Left kidney (tissue), 2 donors: ENCODE data around the gene CSF2RB. TPM values are rescaled to one million over a fixed set of nuclear protein-coding genes. Genes with fewer than 3 reads are reported as not detected.

ENCODE experiments used
- DNase-seq: peaks from one replicate; pipeline ENCODE4 v3.0.0-alpha.2; 2013
- polyA plus RNA-seq: library from polyadenylated mRNA; unstranded; fragments of 120-200 nt; gene quantifications from one replicate; pipeline ENCODE4 v1.2.1, GENCODE V29; 2013; ENCODE audit not compliant: insufficient read length

The CSF2RB gene
- polyA plus RNA-seq, 1 donor, result 1.9 TPM

GRCh38 chr22:36891646-36892045 lies 21.8 kb upstream of the CSF2RB start:
- no peak for DNase-seq

DNA sequence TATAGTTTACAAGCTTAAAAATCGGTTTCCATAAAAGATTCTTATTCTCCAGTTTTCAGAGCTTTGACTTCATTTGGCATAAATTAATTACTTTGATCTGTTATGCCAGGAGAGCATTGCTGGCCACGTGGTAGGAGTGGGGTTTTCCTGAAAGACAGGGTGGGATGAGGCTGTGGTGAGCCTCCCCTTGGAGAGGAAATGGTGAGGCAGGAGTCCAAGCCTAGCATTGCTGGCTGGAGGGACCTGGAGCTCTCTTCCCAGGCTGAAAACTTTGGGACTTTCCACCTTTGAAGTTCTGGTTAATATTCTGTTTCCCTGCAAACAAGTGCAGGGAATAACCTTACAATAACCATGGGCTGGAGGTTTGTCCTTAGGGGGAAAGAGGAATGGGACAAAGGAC lies 21.1 kb upstream of the CSF2RB start:
- no peak for DNase-seq

DNA sequence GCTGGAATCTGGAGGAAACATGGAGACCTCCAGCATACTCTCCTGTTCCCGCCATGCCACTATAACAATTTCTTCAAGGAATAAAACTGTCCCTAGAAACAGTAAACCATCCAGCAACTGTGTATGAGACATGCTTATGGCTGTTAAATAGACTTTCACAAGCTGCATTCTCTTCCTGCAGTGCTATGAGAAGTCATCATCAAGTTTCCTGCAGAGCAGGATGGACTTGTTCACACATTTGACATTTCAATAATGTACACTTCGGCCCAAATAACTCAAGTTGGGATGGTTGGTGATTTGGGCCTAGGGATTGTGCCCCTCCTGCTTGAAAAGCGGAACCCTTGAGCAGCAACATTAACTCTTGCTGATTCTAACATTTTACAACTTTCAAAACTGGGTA lies 20.2 kb upstream of the CSF2RB start:
- no peak for DNase-seq

GRCh38 chr22:36894266-36894665 lies 19.2 kb upstream of the CSF2RB start:
- DNase-seq, result no peak

DNA sequence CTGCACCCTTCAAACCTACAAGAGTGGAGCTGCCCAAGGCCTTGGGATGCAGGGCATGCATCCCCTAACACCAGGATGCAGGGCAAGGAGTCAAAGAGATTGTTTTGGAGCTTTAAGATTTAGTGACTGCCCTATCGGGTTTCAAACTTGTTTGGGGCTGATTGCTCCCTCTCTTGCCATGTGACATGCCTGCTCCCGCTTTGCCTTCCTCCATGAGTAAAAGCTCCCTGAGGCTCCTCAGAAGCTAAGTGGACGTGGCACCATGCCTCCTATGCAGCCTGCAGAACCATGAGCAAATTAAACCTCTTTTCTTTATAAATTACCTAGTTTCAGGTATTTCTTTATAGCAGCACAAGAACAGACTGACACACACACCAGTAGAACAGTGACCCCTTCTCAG lies 15.8 kb upstream of the CSF2RB start:
- DNase-seq, result no peak

- DNase-seq, result no peak
Measured at GRCh38 chr22:36898690-36899089, 14.7 kb upstream of the CSF2RB start.

GRCh38 chr22:36899498-36899897 lies 13.9 kb upstream of the CSF2RB start:
- DNase-seq, result no peak

GRCh38 chr22:36900225-36900624 lies 13.2 kb upstream of the CSF2RB start:
- DNase-seq, result no peak

DNA sequence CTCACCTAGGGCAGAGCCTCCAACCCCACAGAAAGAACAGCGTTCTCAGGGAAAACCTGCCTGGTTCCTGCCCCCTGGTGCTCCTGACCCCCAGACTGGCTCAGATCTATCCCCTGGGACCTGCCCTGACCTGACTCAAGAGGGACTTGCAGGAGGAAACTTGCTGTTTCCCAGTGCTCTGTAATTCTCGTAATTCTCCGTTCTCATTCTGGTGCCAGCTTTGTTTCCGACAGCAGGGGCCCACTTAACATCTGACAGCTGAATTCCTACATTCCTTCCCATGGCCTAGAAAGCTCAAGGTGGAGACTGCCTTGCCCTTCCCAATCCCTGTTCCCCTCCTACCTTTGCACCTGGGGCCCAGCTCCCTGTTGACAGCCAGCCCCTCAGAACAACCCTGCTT lies 12.5 kb upstream of the CSF2RB start:
- DNase-seq, result no peak

DNA sequence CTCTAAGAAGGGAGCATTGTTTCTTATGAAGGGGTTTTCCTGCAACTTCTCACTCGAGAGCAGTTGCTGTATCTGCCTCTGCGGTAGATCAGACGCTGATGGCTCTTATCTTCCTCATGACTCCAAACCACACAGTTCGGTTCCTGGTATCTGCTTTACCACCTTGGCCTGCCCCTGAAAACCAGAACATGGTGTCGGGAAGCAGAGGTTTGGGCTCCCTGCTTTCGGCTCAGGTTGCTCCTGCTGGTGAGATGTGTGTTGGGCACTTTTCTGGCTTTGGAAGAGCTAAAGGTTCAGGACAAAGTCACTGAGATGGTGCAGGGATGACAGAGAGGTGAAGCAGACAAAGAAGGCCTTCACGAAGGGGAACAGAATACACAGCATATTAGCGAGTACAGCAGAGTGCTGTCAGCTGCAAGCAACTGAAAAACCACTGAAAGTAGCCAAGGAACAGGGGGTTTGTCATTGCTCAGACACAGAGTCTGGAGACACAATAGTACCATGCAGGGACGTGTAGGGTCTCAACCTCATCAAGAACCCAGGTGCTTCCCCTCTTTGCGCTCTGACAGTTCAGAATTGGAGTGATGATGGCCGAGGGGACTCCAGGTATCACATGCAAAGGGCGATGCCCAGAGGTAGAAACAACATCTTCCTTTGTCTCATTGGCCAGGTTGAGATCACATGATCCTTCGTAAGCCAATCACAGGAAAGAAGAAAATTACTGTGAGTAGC lies 11.9 kb upstream of the CSF2RB start:
- no peak for DNase-seq

DNA sequence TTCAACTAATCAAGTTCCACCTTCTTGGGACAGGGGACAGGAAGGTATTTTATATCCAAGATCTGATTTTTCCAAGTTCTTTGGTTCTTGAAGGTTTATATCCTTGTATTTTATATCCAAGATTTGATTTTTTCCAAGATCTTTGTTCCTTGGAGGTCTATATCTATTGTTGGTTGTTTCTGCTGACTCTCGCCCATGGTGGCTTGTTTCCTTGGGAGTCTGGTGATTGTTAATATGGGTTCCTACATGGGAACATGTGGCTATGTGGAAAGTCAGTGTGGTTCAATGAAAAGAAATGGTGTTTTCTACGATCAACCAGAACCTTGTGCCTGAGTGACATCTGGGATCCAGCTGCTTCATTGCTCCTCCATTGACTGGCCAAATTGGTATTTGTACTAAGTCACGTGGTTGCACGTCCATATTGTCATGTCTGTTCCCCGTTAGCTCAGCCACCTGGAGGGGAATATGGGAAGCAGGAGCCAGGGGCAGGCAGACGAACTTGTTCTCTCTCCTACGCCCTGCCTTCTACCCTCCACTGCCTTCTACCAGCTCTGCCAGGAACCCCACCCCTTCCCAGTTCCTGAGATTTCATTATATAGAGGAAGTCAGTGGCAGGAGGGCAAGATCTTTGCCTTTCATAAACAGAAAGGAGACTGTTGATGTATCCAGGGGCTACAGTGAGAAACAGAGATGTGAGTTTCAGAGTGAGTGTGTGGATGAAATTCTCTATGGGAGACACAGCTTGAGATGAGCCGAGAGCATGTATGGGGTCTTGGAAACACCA lies 11.1 kb upstream of the CSF2RB start:
- no peak for DNase-seq

GRCh38 chr22:36904260-36904880 lies 9.1 kb upstream of the CSF2RB start:
- DNase-seq, result no peak

DNA sequence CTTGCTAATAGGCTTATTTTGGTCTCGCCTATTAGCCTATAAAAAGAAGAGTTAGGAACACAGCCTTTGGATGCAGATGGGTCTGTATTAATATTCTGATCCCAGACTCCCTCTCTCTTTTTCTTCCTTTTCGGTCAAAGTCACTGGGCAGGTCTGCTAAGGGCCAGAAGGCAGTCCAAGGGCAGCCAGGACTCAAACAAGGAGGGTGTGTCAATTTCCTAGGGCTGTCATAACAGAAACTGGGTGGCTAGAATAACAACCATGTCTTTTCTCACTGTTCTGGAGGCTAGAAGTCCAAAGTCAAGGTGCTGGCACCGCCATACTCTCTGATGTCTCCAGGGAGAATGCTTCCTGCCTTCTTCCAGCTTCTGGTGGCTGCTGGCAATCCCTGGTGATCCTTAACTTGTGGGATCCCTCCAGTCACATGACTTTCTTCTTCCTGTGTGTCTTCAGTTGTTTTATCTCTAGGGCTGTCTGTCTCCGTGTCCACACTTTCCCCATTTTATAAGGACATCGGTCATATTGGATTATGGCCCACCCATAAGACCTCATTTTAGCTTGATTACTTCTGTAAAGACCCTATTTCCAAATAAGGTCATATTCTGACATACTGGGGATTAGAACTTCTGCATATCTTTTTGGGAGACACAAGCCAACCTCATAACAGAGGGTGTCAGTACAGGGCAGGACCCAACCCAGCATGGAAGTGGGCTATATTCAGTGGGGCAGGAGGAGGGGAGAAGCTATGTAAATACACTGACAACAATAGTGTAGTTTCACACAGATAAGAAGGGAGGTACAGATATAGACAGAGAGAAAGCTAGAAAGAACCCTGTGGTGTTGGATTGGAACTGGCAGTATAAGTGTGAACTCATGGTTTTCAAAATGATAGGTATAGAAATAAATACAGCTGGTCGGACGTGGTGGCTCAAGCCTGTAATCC lies 5.9 kb upstream of the CSF2RB start:
- no peak for DNase-seq

- DNase-seq, result no peak
Measured at GRCh38 chr22:36910461-36910860, 3.0 kb upstream of the CSF2RB start.

GRCh38 chr22:36911887-36912661 lies 1.4 kb upstream of the CSF2RB start:
- no peak for DNase-seq

GRCh38 chr22:36912694-36913426 lies 568 bp upstream of the CSF2RB start:
- DNase-seq, result no peak

DNA sequence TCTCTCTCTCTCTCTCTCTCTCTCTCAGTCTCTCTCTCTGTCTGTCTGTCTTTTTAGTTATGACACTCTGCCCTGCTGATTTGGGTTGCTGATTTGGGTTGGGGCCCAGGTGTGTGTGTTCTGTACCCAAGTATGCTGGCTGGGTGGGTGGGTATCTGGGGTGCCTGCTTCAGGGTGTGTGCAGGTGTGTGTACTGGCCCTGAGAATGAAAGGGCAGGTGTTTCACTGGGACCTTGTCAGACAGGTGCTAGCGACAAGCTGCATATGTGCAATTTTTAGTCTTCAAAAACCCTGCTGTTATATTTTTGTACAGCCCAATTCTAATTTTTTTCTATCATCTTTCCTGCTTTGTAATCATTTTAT lies 943 bp downstream of the CSF2RB start:
- no peak for DNase-seq

DNA sequence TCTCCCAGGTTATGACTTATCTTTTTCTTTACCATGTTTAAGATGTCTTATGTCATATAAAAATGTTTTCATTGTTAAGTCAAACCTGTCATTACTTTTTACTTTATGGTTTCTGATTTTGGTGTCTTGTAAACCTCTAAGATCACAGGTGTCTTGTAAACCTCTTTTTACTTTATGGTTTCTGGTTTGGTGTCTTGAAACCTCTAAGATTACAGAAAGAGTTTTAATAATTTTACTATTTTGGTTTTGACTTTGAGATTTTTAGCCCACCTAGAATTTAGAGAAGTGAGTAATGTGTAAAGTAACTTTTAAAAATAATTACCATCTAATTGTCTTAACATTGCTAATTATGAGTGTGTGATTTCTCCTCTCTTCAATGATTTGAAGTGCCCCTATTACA lies 2.6 kb downstream of the CSF2RB start:
- DNase-seq, result no peak

DNA sequence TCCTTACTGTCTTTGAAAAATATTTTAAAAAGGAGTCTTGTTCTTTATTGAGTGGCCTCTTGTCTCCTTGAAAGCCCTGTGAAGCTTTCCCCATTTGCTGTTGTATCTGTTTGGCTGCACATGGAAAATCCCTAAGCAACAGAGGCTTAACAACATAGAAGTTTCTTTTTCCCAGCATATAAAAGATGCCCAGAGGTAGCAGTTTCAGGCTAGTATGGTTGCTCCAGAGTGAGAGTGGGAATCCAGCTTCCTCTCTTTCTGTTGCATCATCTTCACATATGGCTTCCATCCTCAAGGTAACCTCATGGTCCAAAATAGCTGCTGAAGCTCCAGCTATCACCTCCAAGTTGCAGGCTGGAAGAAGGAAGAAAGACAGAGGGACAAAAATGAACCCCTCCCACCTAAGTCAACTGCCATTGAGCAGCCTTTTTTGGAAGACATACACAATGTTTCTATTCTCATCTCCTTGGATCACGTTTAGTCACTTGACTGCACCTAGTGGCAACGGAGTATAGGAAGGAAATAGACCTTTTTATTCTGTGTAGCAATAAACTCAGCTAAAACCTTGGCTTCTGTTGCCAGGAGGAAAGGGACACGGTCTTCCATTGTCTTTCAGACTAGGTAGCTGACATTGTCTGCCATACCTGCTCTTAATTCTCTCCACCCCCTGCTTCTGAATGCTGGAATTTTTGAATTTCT lies 5.3 kb downstream of the CSF2RB start:
- DNase-seq, result no peak
